K562 (cell line): Measurements from ENCODE around the gene PAX8. TPM values are rescaled to one million over a fixed set of nuclear protein-coding genes. Genes with fewer than 3 reads are reported as not detected.

Experiments used
- CAMTA2 ChIP-seq: fragments of 250-450 bp; sonication (Bioruptor Pico); conservative IDR thresholded peaks from 2 replicates; pipeline ENCODE4 v1.5.1; 2022
- DEAF1 ChIP-seq: fragments of 450-650 bp; formaldehyde crosslinking; IDR thresholded peaks from 2 replicates; pipeline ENCODE4 v1.4.0; 2020; ENCODE audit warnings: mild to moderate bottlenecking, moderate library complexity
- E2F5 ChIP-seq: sonication (generic); formaldehyde crosslinking; IDR thresholded peaks from 2 replicates; pipeline ENCODE4 v1.8.0; 2022; ENCODE audit warnings: mild to moderate bottlenecking, missing genetic modification reagents
- GMEB1 ChIP-seq: fragments of 250-450 bp; sonication (Bioruptor Pico); IDR thresholded peaks from 2 replicates; pipeline ENCODE4 v1.4.0; 2020; ENCODE audit warnings: mild to moderate bottlenecking
- MTA2 ChIP-seq: fragments of 450-650 bp; IDR thresholded peaks from 2 replicates; pipeline ENCODE4 v1.6.1; 2016; ENCODE audit warnings: low read depth
- PBX2 ChIP-seq, 2 experiments: IDR thresholded peaks in 1 of 2; conservative IDR thresholded peaks in 1 of 2; 2 replicates each; pipeline ENCODE4 v1.6.1; 2016; ENCODE audit warnings: low read depth in 2 of 2, mild to moderate bottlenecking in 1 of 2, missing compliant biosample characterization in 1 of 2, missing genetic modification characterization in 1 of 2, moderate library complexity in 1 of 2
- RBM22 ChIP-seq: fragments of 200-400 bp; formaldehyde crosslinking; IDR thresholded peaks from 2 replicates; pipeline ENCODE4 v1.6.1; 2018; ENCODE audit warnings: low read length, low read depth; ENCODE audit not compliant: poor library complexity, severe bottlenecking
- RREB1 ChIP-seq: fragments of 250-450 bp; sonication (Bioruptor Pico); IDR thresholded peaks from 2 replicates; pipeline ENCODE4 v1.4.0; 2020
- SNAPC5 ChIP-seq: fragments of 250-450 bp; sonication (Bioruptor Pico); IDR thresholded peaks from 2 replicates; pipeline ENCODE4 v1.8.0; 2021; ENCODE audit warnings: moderate library complexity, mild to moderate bottlenecking, inconsistent platforms
- ZNF224 ChIP-seq: sonication (generic); formaldehyde crosslinking; IDR thresholded peaks from 2 replicates; pipeline ENCODE4 v1.8.0; 2022; ENCODE audit warnings: mild to moderate bottlenecking, missing genetic modification reagents
- ZNF239 ChIP-seq: fragments of 250-450 bp; sonication (Bioruptor Pico); IDR thresholded peaks from 2 replicates; pipeline ENCODE4 v1.4.0; 2020; ENCODE audit warnings: mild to moderate bottlenecking
- ZNF77 ChIP-seq: fragments of 250-450 bp; sonication (Bioruptor Pico); IDR thresholded peaks from 2 replicates; pipeline ENCODE4 v1.5.0; 2020
- polyA plus RNA-seq, 8 experiments: library from polyadenylated mRNA; depleted of rRNA in 4 of 8; stranded (reverse) in 5 of 8; unstranded in 3 of 8; fragments of >200 nt; fragmentation: Nextera tagmentation in 2 of 8; fragmentation: Illumina TruSeq in 1 of 8; extraction: Ambion mirVana in 2 of 8; extraction: Trizol in 1 of 8; gene quantifications; 2 replicates each; pipeline versions ENCODE4 v1.2.1 to v1.2.3, GENCODE V29; 2011 to 2014; ENCODE audit warnings: inconsistent platforms in 1 of 8, missing spikeins in 1 of 8
- total RNA-seq, 7 experiments: library from RNA; depleted of rRNA in 6 of 7; stranded (reverse); fragments of >200 nt in 6 of 7; fragmentation: Illumina TruSeq in 2 of 7; extraction: Trizol in 2 of 7; gene quantifications; 2 replicates each; pipeline versions ENCODE4 v1.2.1 to v1.2.3, GENCODE V29; 2011 to 2021; ENCODE audit warnings: low replicate concordance in 1 of 7

The PAX8 gene
- total and polyA plus RNA-seq, 9 of the 15 experiments (the other 6 are each of a cell fraction or from before 2014, with no cell fraction given), result 0.13 to 2.1 (median 0.51) TPM

- TF ChIP-seq E2F5 (CRISPR knock-in tag) (no peak), ZNF77 (no peak), ZNF239 (CRISPR knock-in tag) (no peak), CAMTA2 (CRISPR knock-in tag) (0 out of 2 replicates have a peak, but pooled peaks have one; percentile 17), RREB1 (CRISPR knock-in tag) (no peak), RBM22 (no peak), SNAPC5 (no peak), GMEB1 (CRISPR knock-in tag) (no peak), MTA2 (peak; percentile 39; the same call in 1 of the 2 replicates), ZNF224 (no peak), PBX2 (CRISPR knock-in tag; IDR thresholded peaks at IDR 0.05; ENCODE audit: low read depth) (no peak), PBX2 (tag; conservative IDR thresholded peaks at IDR 0.05; ENCODE audit: low read depth) (peak; percentile 62), DEAF1 (no peak)
Measured at GRCh38 chr2:113240915-113241911, 37.5 kb downstream of the PAX8 start (continued).
